Measurements from ENCODE around the gene MT1M. TPM values are rescaled to one million over a fixed set of nuclear protein-coding genes. Genes with fewer than 3 reads are reported as not detected.

MT1M gene
- total RNA-seq, 4 donors from 2014 or later = 2.7 to 48.3 (median 5.2) TPM; not detected in 1

DNA sequence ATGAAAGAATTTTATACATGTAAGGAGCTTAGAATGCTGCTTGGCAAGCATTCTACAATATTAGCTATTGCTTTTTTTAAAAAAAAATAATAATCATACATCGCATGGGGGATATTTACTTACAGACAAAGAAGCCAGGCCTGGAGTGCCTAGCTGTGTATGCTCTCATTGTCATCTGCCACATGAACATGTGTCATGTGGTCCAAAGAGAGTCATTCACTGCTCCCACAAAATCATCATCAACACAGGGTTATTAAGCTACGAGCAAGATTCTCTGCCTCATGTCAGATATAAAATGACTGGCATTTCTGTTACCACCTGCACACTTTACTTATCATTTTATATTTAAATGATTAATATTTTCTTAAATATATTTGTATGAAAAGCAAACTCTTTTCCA, 8.8 kb upstream of the MT1M start:
- no peak for TF ChIP-seq POLR2A (IDR thresholded peaks at IDR 0.05)
- no peak for TF ChIP-seq POLR2AphosphoS5 (IDR thresholded peaks at IDR 0.05)
- TF ChIP-seq, protein P1, sequence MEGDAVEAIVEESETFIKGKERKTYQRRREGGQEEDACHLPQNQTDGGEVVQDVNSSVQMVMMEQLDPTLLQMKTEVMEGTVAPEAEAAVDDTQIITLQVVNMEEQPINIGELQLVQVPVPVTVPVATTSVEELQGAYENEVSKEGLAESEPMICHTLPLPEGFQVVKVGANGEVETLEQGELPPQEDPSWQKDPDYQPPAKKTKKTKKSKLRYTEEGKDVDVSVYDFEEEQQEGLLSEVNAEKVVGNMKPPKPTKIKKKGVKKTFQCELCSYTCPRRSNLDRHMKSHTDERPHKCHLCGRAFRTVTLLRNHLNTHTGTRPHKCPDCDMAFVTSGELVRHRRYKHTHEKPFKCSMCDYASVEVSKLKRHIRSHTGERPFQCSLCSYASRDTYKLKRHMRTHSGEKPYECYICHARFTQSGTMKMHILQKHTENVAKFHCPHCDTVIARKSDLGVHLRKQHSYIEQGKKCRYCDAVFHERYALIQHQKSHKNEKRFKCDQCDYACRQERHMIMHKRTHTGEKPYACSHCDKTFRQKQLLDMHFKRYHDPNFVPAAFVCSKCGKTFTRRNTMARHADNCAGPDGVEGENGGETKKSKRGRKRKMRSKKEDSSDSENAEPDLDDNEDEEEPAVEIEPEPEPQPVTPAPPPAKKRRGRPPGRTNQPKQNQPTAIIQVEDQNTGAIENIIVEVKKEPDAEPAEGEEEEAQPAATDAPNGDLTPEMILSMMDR (IDR thresholded peaks at IDR 0.05) = no peak
- no peak for TF ChIP-seq EP300 (IDR thresholded peaks at IDR 0.05; ENCODE audit: low read depth)
- Histone ChIP-seq H3K4me3 (no peak overlapping the region), H3K27ac (no peak overlapping the region), H3K36me3 (no peaks in the 10 kb centered on the region), H3K27me3 (peaks cover 4% of the 10 kb centered on the region), H3K4me1 (peaks cover 0 to 22% (median 17%) of the 10 kb centered on the region in 4 donors), H3K9me3 (no peaks in the 10 kb centered on the region)
- intact Hi-C loops (cut with DNase I; ENCODE audit: low total_unique reads) = no loop called here
- WGBS, 2 donors (ENCODE audit: low coverage in 1 of 2) = 97 to 100% methylated on average over 2 of the region's 2 CpGs
- no peak for DNase-seq
- in situ Hi-C loops (cut with MboI; ENCODE audit: low pct_ligation_motif_present in 1 of 4, low pct_unique_long_range_greater_than_20kb in 1 of 4, low sequenced_read_pairs in 3 of 4) = no loop called here

DNA sequence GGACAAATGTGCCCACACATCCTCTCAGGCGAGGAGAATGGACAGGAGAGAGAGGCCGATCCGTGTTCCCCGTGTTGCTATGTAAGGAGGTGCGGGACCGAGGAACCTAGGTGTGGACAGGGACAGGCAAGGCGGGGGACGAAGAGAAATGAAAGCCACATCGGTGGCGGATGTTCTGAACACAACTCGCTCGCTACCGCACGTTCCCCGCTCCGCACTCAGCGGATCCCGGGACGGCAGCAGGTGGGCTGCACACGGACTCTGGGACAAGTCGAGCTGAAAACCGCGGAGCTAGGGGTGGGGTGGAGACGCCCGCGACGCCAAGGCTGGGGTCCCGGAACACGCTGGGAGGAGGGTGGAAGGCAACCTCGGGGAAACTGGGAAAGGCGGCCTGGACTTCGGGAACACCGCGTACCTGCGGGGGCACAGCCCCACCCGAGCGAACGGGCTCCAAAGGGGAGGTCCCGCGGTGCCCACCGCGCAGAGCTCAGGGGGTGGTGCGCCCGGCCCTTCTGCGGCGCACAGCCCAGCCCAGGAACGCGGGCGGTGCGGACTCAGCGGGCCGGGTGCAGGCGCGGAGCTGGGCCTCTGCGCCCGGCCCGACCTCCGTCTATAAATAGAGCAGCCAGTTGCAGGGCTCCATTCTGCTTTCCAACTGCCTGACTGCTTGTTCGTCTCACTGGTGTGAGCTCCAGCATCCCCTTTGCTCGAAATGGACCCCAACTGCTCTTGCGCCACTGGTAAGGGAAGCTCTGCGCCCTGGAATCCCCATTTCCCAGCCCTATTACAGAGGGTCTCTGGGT, 7.1 kb upstream of the MT1M start, which contains the start of gene MT1E:
Gene MT1E, plus strand, starts transcription at position 642 of the 803 bp plus-strand sequence. Its CDS starts 71 bp downstream, at position 713.
- DNase-seq = peak; percentile 83
- TF ChIP-seq, protein P1 (IDR thresholded peaks at IDR 0.05) = no peak
- peak; percentile 84 to 99 (median 98) for TF ChIP-seq POLR2AphosphoS5 (IDR thresholded peaks at IDR 0.05)
- TF ChIP-seq EP300 (IDR thresholded peaks at IDR 0.05; ENCODE audit: low read depth) = peak; percentile 91
- TF ChIP-seq POLR2A (IDR thresholded peaks at IDR 0.05) = peak; percentile 97
- intact Hi-C loops (cut with DNase I; ENCODE audit: low total_unique reads) = loop anchor here (5.0 kb wide), 1 partner anchor 57 kb away; the partner anchor contains the start of gene MT1X
- in situ Hi-C loops (cut with MboI; ENCODE audit: low pct_ligation_motif_present in 1 of 4, low pct_unique_long_range_greater_than_20kb in 1 of 4, low sequenced_read_pairs in 3 of 4) = no loop called here
- Histone ChIP-seq H3K9me3 (no peaks in the 10 kb centered on the region), H3K4me3 (peak within 1 kb of the TSS; percentile 38 to 61 (median 54)), H3K4me1 (peaks cover 0 to 22% (median 17%) of the 10 kb centered on the region in 4 donors), H3K27me3 (no peaks in the 10 kb centered on the region), H3K36me3 (no peaks in the 10 kb centered on the region), H3K27ac (peak within 1 kb of the TSS; percentile 85 to 90 (median 90))
- WGBS, 2 donors (ENCODE audit: low coverage in 1 of 2) = 1 to 40% methylated on average over 1 to 43 of the region's 62 CpGs

DNA sequence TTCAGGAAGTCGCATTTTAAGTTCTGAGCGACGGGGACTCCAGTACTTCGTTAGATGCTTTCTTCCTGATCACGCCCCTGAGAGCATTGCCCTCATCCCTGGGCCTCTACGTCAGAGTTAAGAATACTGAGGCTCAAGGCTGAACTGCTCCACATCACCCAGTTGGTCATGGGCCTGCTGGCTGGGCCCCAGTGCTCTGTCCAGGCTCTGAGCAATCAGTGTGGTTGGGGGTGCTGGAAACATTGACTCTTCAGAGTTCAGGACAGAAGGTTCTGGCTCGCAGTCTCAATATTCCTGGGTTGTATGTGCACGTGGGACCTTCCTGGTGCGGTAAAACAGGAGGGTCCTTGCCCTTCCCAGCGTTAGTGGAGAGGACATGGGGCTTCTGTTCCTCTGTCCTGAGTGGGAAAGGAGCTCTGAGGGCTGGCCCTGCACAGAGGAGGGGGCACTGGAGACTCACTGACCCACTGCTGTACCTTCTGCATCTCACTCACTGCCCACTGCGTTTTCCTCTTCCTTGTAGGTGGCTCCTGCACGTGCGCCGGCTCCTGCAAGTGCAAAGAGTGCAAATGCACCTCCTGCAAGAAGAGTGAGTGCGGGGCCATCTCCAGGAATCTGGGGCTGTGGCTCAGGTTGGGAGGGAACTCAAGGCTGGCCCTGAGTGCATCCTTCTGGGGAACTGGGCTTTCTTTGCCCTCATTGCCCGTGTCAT, 6.4 kb upstream of the MT1M start:
- peak; percentile 56 for DNase-seq
- WGBS, 2 donors (ENCODE audit: low coverage in 1 of 2) = 22% methylated on average over 16 of the region's 16 CpGs; no CpG with 5 or more reads in 1 of the 2 donors
- Histone ChIP-seq H3K4me1 (peaks cover 0 to 22% (median 17%) of the 10 kb centered on the region in 4 donors), H3K4me3 (peak overlapping the region; percentile 38 to 61 (median 54)), H3K36me3 (no peaks in the 10 kb centered on the region), H3K27me3 (no peaks in the 10 kb centered on the region), H3K9me3 (no peaks in the 10 kb centered on the region), H3K27ac (peak overlapping the region; percentile 85 to 90 (median 90))
- intact Hi-C loops (cut with DNase I; ENCODE audit: low total_unique reads) (loop anchor here (2.0 to 5.0 kb wide), 2 partner anchors 17 to 56 kb away; partner anchors contain the start of genes MT1X and MT2A), in situ Hi-C loops (cut with MboI; ENCODE audit: low pct_ligation_motif_present in 1 of 4, low pct_unique_long_range_greater_than_20kb in 1 of 4, low sequenced_read_pairs in 3 of 4) (no loop called here)
- peak; percentile 4 for TF ChIP-seq POLR2A (IDR thresholded peaks at IDR 0.05)
- TF ChIP-seq POLR2AphosphoS5 (IDR thresholded peaks at IDR 0.05) = no peak
- TF ChIP-seq, protein P1 (IDR thresholded peaks at IDR 0.05) = no peak
- peak; percentile 62 for TF ChIP-seq EP300 (IDR thresholded peaks at IDR 0.05; ENCODE audit: low read depth)

DNA sequence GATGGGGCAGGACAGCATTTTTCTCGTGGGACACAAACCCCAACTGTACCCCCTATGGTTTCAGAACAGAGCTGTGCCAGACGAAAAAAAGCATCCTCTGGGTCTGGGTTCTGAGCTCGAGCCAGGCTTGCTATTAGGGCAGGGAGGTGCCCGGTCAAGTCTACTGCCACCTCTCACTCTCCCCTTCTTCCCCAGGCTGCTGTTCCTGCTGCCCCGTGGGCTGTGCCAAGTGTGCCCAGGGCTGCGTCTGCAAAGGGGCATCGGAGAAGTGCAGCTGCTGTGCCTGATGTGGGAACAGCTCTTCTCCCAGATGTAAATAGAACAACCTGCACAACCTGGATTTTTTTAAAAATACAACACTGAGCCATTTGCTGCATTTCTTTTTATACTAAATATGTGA, 5.8 kb upstream of the MT1M start:
- H3K4me1 ChIP-seq = peaks cover 0 to 23% (median 18%) of the 10 kb centered on the region in 4 donors
- H3K36me3 ChIP-seq = no peaks in the 10 kb centered on the region
- peaks cover 2% of the 10 kb centered on the region for H3K27me3 ChIP-seq
- H3K27ac ChIP-seq = peak overlapping the region; percentile 85 to 90 (median 90)
- peak overlapping the region; percentile 38 to 61 (median 54) for H3K4me3 ChIP-seq
- DNase-seq = no peak
- 37 to 53% methylated on average over 4 to 7 of the region's 7 CpGs for WGBS, 2 donors (ENCODE audit: low coverage in 1 of 2)
- intact Hi-C loops (cut with DNase I; ENCODE audit: low total_unique reads) (loop anchor here (2.0 to 5.0 kb wide), 2 partner anchors 18 to 56 kb away; partner anchors contain the start of genes MT1X and MT2A), in situ Hi-C loops (cut with MboI; ENCODE audit: low pct_ligation_motif_present in 1 of 4, low pct_unique_long_range_greater_than_20kb in 1 of 4, low sequenced_read_pairs in 3 of 4) (no loop called here)
- H3K9me3 ChIP-seq = no peaks in the 10 kb centered on the region
- TF ChIP-seq, protein P1 (IDR thresholded peaks at IDR 0.05) = no peak
- TF ChIP-seq POLR2A (IDR thresholded peaks at IDR 0.05) (no peak), POLR2AphosphoS5 (IDR thresholded peaks at IDR 0.05) (no peak), EP300 (IDR thresholded peaks at IDR 0.05; ENCODE audit: low read depth) (no peak)
